Neural cell (in vitro differentiated cells): ENCODE results near the gene GPR42.

Experiments
- CTCF ChIP-seq: fragments of 450-650 bp; IDR thresholded peaks from 2 replicates; pipeline ENCODE4 v1.5.1; 2014; ENCODE audit warnings: antibody characterized with exemption, mild to moderate bottlenecking, moderate library complexity; ENCODE audit not compliant: poor library complexity, severe bottlenecking
- EP300 ChIP-seq: fragments of 450-650 bp; conservative IDR thresholded peaks from 2 replicates; pipeline ENCODE4 v1.6.1; 2014; ENCODE audit warnings: antibody characterized with exemption, mild to moderate bottlenecking, moderate library complexity; ENCODE audit not compliant: poor library complexity, severe bottlenecking
- TAF1 ChIP-seq: IDR thresholded peaks from 2 replicates; pipeline ENCODE4 v1.6.1; 2012; ENCODE audit warnings: low read depth

- no peak for TF ChIP-seq TAF1
- no peak for TF ChIP-seq CTCF
- no peak for TF ChIP-seq EP300
Observed at GRCh38 chr19:35346193-35347052, 24.4 kb upstream of the GPR42 start.
